Measurements from ENCODE around the gene LMX1A.

GRCh38 chr1:165371588-165372225, 15.2 kb upstream of the LMX1A start:
- TF ChIP-seq ZNF623 (tag by site-specific recombination; IDR thresholded peaks at IDR 0.05) (no peak), PRDM4 (tag by site-specific recombination; IDR thresholded peaks at IDR 0.05) (no peak), CTCF (tag by site-specific recombination; IDR thresholded peaks at IDR 0.05) (no peak), REST (tag by site-specific recombination; IDR thresholded peaks at IDR 0.05) (no peak), ZBTB1 (tag by site-specific recombination; IDR thresholded peaks at IDR 0.05) (no peak), ZBTB21 (tag by site-specific recombination; IDR thresholded peaks at IDR 0.05) (no peak), ZNF394 (tag by site-specific recombination; IDR thresholded peaks at IDR 0.05; ENCODE audit: borderline replicate concordance) (no peak), ZNF704 (tag by site-specific recombination; IDR thresholded peaks at IDR 0.05) (no peak), ZSCAN30 (tag by site-specific recombination; IDR thresholded peaks at IDR 0.05) (no peak), ZNF202 (tag by site-specific recombination; IDR thresholded peaks at IDR 0.05; ENCODE audit: borderline replicate concordance) (no peak), MZF1 (tag by site-specific recombination; IDR thresholded peaks at IDR 0.05; ENCODE audit: borderline replicate concordance) (no peak), ZSCAN18 (tag by site-specific recombination; IDR thresholded peaks at IDR 0.05) (no peak), ZBTB49 (tag by site-specific recombination; IDR thresholded peaks at IDR 0.05; ENCODE audit: low read depth) (no peak), ZNF555 (tag by site-specific recombination; conservative IDR thresholded peaks at IDR 0.05) (no peak)

Data from HEK293 (cell line).